Panc1 (cell line): ENCODE data around the gene BBS7. TPM values are rescaled to one million over a fixed set of nuclear protein-coding genes. Genes with fewer than 3 reads are reported as not detected.

Source experiments
- ATAC-seq: fragments of 200-7000 bp; cut with Tn5 transposase; 2 replicates; pipeline ENCODE4 v1.9.1; 2020; ENCODE audit warnings: mild to moderate bottlenecking, moderate library complexity
- BruUV-seq: library from RNA; stranded (reverse); fragments of 400-500 nt; replicated peaks from 2 replicates; lab custom pipeline; 2021; lab: Mats Ljungman, UMichigan
- CTCF ChIA-PET: fragments of 300-600 bp; sonication (Branson Sonifier 250); formaldehyde crosslinking; loops from one replicate; lab custom pipeline; 2022; ENCODE audit warnings: antibody characterized with exemption; lab: Charles Lee
- POLR2A ChIA-PET: fragments of 300-600 bp; sonication (Branson Sonifier 250); formaldehyde crosslinking; loops from one replicate; lab custom pipeline; 2022; ENCODE audit warnings: antibody characterized with exemption; lab: Charles Lee
- DNase-seq: peaks from one replicate; pipeline ENCODE4 v3.0.0-alpha.2; 2010; ENCODE audit warnings: low read depth, low spot score
- H3K27ac ChIP-seq: 2 replicates; pipeline ENCODE4 v1.5.1; 2011; ENCODE audit warnings: mild to moderate bottlenecking, low read length, inconsistent platforms
- H3K27me3 ChIP-seq: fragments of 200-500 bp; sonication (Bioruptor generic); 2 replicates; pipeline ENCODE4 v1.6.0; 2014; ENCODE audit warnings: low read length, inconsistent platforms; ENCODE audit not compliant: control insufficient read depth, insufficient read depth
- H3K36me3 ChIP-seq: fragments of 200-500 bp; sonication (Bioruptor generic); 2 replicates; pipeline ENCODE4 v1.5.1; 2014; ENCODE audit warnings: inconsistent platforms, mild to moderate bottlenecking, low read length, moderate library complexity; ENCODE audit not compliant: control insufficient read depth, insufficient read depth
- H3K4me1 ChIP-seq: 2 replicates; pipeline ENCODE4 v1.5.1; 2011; ENCODE audit warnings: inconsistent platforms, mild to moderate bottlenecking, low read length, moderate library complexity; ENCODE audit not compliant: control insufficient read depth, insufficient read depth
- H3K4me3 ChIP-seq, 2 experiments: 2 replicates each; pipeline ENCODE4 v1.5.1; 2011 to 2012; ENCODE audit warnings: low read depth in 2 of 2, low read length in 2 of 2, mild to moderate bottlenecking in 2 of 2, inconsistent platforms in 1 of 2, moderate library complexity in 1 of 2
- H3K9me3 ChIP-seq: fragments of 200-500 bp; sonication (Bioruptor generic); 2 replicates; pipeline ENCODE4 v1.5.1; 2014; ENCODE audit warnings: low read depth, mild to moderate bottlenecking, inconsistent platforms, low read length, moderate library complexity; ENCODE audit not compliant: control insufficient read depth, insufficient read depth
- POLR2AphosphoS5 ChIP-seq: IDR thresholded peaks from 2 replicates; pipeline ENCODE4 v1.6.1; 2012; ENCODE audit warnings: mild to moderate bottlenecking, low read depth, low read length, moderate library complexity
- SIN3A ChIP-seq: IDR thresholded peaks from 2 replicates; pipeline ENCODE4 v1.6.1; 2012; ENCODE audit warnings: low read depth, mild to moderate bottlenecking, low read length, moderate library complexity, borderline replicate concordance; ENCODE audit not compliant: insufficient read depth
- TCF7L2 ChIP-seq: IDR thresholded peaks from 2 replicates; pipeline ENCODE4 v1.6.1; 2011; ENCODE audit warnings: mild to moderate bottlenecking, low read depth, low read length, inconsistent platforms
- in situ Hi-C: cut with HindIII; loops from 2 replicates; pipeline ENCODE4 v1.10.0; 2016; ENCODE audit warnings: low sequenced_read_pairs, low pct_unique_long_range_greater_than_20kb
- intact Hi-C: fragments of 100-400 bp; cut with micrococcal nuclease; formaldehyde crosslinking; loops from one replicate; pipeline ENCODE4 v1.10.0; 2022; ENCODE audit not compliant: unreplicated experiment
- total RNA-seq: library from RNA; stranded (reverse); gene quantifications from one replicate; pipeline ENCODE4 v1.2.1, GENCODE V29; 2021; ENCODE audit not compliant: unreplicated experiment
- TF ChIP-seq, protein P1 (sequence below), 2 experiments: IDR thresholded peaks; 2 replicates each; pipeline ENCODE4 v1.6.1; 2011 to 2012; ENCODE audit warnings: low read depth in 2 of 2, control low read depth in 1 of 2, low read length in 1 of 2, mild to moderate bottlenecking in 1 of 2, moderate library complexity in 1 of 2; ENCODE audit not compliant: insufficient read depth in 1 of 2
- TF ChIP-seq, protein P2 (sequence below): fragments of 450-650 bp; IDR thresholded peaks from 2 replicates; pipeline ENCODE4 v1.5.1; 2017; ENCODE audit warnings: mild to moderate bottlenecking

Gene BBS7
- total RNA-seq, 1 experiment from 2014 or later, result 9.1 TPM

DNA sequence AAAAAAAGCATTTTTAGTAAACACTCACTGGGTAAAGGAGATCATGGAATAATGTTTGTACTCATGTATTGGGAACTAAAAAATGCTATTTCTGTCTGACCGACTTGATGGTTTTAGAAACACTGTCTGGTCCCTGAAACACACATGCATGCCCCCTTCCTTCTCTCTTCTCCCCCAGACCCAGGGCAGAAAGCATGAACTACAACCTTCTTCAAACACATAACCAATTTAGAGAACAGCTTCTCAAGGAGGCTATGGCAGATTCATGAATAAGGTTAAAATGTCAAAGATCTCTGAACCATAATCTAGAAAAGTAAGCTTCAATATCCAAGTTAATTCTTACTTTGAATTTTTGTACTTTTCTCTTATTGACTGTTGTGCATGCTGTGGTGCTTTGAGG lies 52.6 kb downstream of the BBS7 start:
- intact Hi-C loops (no loop called here), in situ Hi-C loops (no loop called here)
- Histone ChIP-seq H3K9me3 (no peaks in the 10 kb centered on the region), H3K4me3 (no peak overlapping the region), H3K36me3 (peaks cover 68% of the 10 kb centered on the region), H3K27me3 (no peaks in the 10 kb centered on the region), H3K27ac (no peak overlapping the region), H3K4me1 (peaks cover 10% of the 10 kb centered on the region)
- DNase-seq (no peak), ATAC-seq (no peak)
- ChIA-PET CTCF (no interaction called here), POLR2A (no interaction called here)
- no peak for TF ChIP-seq POLR2AphosphoS5
- TF ChIP-seq TCF7L2, result no peak
- no TSS peak for BruUV-seq

DNA sequence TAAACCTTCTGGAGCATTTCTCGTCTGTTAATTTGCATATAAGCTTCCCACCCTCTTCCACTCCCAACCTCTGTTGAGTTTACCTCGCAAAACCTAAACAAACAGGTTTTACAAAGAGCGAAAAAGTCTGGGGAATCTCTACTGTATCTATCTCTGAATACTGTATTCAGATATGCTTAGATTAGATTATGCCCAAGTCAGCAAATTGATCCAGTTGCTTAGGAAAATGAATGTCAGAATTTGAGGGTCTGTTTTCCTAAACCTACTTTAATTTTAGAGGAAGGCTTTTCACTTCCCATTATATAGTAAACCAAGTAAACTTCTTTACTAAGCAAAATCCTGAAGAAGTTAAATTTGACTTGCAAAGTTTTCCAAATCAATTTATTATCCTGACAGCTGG lies 53.3 kb downstream of the BBS7 start:
- H3K9me3 ChIP-seq, result no peaks in the 10 kb centered on the region
- in situ Hi-C loops (no loop called here), intact Hi-C loops (no loop called here)
- H3K27me3 ChIP-seq, result no peaks in the 10 kb centered on the region
- H3K27ac ChIP-seq, result no peak overlapping the region
- DNase-seq (no peak), ATAC-seq (no peak)
- peaks cover 69% of the 10 kb centered on the region for H3K36me3 ChIP-seq
- ChIA-PET CTCF (no interaction called here), POLR2A (interaction anchor here (0.7 kb wide), 1 partner anchor 18 kb away, joined by 3 read pairs; no protein-coding TSS in a partner anchor)
- H3K4me3 ChIP-seq, result no peak overlapping the region
- BruUV-seq, result TSS peak; percentile 34
- TF ChIP-seq, protein P1, sequence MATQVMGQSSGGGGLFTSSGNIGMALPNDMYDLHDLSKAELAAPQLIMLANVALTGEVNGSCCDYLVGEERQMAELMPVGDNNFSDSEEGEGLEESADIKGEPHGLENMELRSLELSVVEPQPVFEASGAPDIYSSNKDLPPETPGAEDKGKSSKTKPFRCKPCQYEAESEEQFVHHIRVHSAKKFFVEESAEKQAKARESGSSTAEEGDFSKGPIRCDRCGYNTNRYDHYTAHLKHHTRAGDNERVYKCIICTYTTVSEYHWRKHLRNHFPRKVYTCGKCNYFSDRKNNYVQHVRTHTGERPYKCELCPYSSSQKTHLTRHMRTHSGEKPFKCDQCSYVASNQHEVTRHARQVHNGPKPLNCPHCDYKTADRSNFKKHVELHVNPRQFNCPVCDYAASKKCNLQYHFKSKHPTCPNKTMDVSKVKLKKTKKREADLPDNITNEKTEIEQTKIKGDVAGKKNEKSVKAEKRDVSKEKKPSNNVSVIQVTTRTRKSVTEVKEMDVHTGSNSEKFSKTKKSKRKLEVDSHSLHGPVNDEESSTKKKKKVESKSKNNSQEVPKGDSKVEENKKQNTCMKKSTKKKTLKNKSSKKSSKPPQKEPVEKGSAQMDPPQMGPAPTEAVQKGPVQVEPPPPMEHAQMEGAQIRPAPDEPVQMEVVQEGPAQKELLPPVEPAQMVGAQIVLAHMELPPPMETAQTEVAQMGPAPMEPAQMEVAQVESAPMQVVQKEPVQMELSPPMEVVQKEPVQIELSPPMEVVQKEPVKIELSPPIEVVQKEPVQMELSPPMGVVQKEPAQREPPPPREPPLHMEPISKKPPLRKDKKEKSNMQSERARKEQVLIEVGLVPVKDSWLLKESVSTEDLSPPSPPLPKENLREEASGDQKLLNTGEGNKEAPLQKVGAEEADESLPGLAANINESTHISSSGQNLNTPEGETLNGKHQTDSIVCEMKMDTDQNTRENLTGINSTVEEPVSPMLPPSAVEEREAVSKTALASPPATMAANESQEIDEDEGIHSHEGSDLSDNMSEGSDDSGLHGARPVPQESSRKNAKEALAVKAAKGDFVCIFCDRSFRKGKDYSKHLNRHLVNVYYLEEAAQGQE (IDR thresholded peaks at IDR 0.05; ENCODE audit: insufficient read depth in 1 of 2, low read depth in 2 of 2, low read length in 1 of 2), result no peak
- no peak for TF ChIP-seq TCF7L2
- TF ChIP-seq, protein P2, sequence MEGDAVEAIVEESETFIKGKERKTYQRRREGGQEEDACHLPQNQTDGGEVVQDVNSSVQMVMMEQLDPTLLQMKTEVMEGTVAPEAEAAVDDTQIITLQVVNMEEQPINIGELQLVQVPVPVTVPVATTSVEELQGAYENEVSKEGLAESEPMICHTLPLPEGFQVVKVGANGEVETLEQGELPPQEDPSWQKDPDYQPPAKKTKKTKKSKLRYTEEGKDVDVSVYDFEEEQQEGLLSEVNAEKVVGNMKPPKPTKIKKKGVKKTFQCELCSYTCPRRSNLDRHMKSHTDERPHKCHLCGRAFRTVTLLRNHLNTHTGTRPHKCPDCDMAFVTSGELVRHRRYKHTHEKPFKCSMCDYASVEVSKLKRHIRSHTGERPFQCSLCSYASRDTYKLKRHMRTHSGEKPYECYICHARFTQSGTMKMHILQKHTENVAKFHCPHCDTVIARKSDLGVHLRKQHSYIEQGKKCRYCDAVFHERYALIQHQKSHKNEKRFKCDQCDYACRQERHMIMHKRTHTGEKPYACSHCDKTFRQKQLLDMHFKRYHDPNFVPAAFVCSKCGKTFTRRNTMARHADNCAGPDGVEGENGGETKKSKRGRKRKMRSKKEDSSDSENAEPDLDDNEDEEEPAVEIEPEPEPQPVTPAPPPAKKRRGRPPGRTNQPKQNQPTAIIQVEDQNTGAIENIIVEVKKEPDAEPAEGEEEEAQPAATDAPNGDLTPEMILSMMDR, result no peak
- no peak for TF ChIP-seq POLR2AphosphoS5
- no peak for TF ChIP-seq SIN3A
- peaks cover 4% of the 10 kb centered on the region; the same call in 1 of the 2 replicates for H3K4me1 ChIP-seq

DNA sequence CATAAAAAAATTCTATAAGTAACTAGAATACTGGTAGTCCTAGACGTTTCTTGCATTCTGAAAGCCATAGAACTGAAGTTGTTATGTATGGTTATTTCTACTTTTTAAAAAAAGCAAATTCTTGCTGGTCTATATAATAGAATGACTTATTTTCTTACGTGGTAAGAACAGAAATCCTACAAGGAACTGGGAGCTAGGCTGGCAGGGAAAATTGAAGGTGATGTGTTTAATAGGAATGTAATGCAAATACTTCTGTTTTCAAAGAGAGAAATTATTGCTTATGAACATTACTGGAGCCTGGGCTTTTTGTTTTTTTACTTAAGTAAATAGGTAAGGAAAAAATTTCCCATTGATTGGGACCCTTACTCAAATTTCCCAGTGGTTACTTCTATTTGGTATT lies 55.5 kb downstream of the BBS7 start:
- ChIA-PET POLR2A (no interaction called here), CTCF (no interaction called here)
- H3K27ac ChIP-seq, result no peak overlapping the region
- peaks cover 63% of the 10 kb centered on the region for H3K36me3 ChIP-seq
- DNase-seq (no peak), ATAC-seq (no peak)
- no peaks in the 10 kb centered on the region for H3K27me3 ChIP-seq
- no TSS peak for BruUV-seq
- no peak overlapping the region for H3K4me3 ChIP-seq
- in situ Hi-C loops, result no loop called here
- intact Hi-C loops, result no loop called here
- no peaks in the 10 kb centered on the region for H3K9me3 ChIP-seq
- H3K4me1 ChIP-seq, result no peaks in the 10 kb centered on the region
- TF ChIP-seq POLR2AphosphoS5 (no peak), TCF7L2 (no peak), SIN3A (no peak)
- TF ChIP-seq, protein P1 (IDR thresholded peaks at IDR 0.05; ENCODE audit: insufficient read depth in 1 of 2, low read depth in 2 of 2, low read length in 1 of 2), result no peak
- TF ChIP-seq, protein P2, result no peak
